ENCODE measurements around the gene PLEKHA6. TPM values are rescaled to one million over a fixed set of nuclear protein-coding genes. Genes with fewer than 3 reads are reported as not detected.

PLEKHA6 gene
- total and polyA plus RNA-seq, 12 donors, result 3.3 to 34.9 (median 18.1) TPM

DNA sequence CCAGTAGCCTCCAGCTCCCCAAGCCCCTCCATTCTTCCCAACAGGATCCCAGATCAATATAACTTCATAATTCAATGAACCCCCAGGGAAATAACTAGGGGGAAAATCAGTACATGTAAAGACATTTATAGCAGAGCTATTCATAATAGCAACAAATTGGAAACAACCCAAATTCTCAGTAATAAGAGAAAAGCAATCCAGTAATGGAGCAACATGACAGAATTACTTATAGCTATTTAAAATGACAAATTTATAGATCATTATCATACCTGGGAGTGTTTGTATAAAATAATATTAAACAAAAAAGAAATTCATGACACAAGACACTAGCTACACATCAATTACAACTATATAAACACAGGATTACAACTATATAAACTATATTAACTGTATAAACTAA lies 20.2 kb downstream of the PLEKHA6 start:
- no peak for ATAC-seq
- TF ChIP-seq, protein P1, sequence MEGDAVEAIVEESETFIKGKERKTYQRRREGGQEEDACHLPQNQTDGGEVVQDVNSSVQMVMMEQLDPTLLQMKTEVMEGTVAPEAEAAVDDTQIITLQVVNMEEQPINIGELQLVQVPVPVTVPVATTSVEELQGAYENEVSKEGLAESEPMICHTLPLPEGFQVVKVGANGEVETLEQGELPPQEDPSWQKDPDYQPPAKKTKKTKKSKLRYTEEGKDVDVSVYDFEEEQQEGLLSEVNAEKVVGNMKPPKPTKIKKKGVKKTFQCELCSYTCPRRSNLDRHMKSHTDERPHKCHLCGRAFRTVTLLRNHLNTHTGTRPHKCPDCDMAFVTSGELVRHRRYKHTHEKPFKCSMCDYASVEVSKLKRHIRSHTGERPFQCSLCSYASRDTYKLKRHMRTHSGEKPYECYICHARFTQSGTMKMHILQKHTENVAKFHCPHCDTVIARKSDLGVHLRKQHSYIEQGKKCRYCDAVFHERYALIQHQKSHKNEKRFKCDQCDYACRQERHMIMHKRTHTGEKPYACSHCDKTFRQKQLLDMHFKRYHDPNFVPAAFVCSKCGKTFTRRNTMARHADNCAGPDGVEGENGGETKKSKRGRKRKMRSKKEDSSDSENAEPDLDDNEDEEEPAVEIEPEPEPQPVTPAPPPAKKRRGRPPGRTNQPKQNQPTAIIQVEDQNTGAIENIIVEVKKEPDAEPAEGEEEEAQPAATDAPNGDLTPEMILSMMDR (IDR thresholded peaks at IDR 0.05), result no peak
- intact Hi-C loops (cut with DNase I), result no loop called here

DNA sequence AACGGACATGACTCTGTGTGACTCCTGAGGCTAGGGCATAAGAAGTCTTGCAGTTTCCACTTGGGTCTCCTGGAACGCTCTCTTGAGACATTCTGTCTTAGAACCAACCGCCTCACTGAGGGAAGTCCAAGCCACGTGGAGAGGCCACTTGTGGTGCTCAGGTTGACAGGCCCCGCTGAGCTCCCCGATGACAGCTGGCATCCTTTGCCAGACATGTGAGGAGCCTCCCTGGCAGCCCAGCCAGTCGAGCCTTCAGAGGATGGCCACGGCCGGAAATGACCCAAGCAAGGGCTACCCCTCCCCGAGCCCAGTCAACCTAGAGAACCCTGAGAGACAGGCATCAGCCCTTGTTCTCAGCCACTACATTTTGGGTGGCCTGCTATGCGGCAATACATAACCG lies 20.7 kb downstream of the PLEKHA6 start:
- Histone ChIP-seq H3K36me3 (no peaks in the 10 kb centered on the region), H3K4me1 (peaks cover 0 to 24% (median 0%) of the 10 kb centered on the region in 9 donors), H3K27ac (no peak overlapping the region), H3K4me3 (no peak overlapping the region), H3K9me3 (no peaks in the 10 kb centered on the region), H3K27me3 (no peaks in the 10 kb centered on the region)
- intact Hi-C loops (cut with DNase I), result no loop called here
- whole genome bisulfite sequencing, 2 donors, result 93 to 95% methylated on average over 12 of the region's 12 CpGs
- TF ChIP-seq, protein P1 (IDR thresholded peaks at IDR 0.05), result no peak
- ATAC-seq (peak in 1 of 8 donors; percentile 13), DNase-seq (no peak)

More for the DNA sequence above, 20.2 kb downstream of the PLEKHA6 start:
- H3K4me3 ChIP-seq, result no peak overlapping the region
- no peaks in the 10 kb centered on the region for H3K27me3 ChIP-seq
- no peaks in the 10 kb centered on the region for H3K36me3 ChIP-seq
- H3K9me3 ChIP-seq, result no peaks in the 10 kb centered on the region
- H3K27ac ChIP-seq, result no peak overlapping the region
- DNase-seq, result no peak
- H3K4me1 ChIP-seq, result peaks cover 0 to 24% (median 0%) of the 10 kb centered on the region in 9 donors

DNA sequence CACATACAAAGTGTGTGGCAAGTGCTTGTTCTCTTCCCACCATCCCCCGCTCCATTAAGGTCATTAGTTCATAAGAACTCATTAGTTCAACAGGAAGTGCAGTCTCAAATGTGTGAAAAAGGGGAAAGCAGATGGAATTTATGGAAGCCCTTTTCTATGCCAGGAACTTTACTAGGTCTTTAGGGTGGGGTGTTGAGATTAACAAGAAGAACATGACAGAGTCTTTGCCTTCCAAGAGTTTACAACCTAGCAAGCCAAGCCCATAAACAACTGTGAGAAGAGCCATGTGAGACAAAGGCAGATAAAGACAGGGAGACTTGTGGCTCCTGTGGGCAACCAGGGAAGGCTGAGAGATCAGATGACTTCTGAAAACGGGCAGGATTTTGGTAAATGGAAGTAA lies 21.4 kb downstream of the PLEKHA6 start:
- ATAC-seq (no peak), DNase-seq (no peak)
- H3K4me3 ChIP-seq, result no peak overlapping the region
- no peaks in the 10 kb centered on the region for H3K27me3 ChIP-seq
- no peak overlapping the region for H3K27ac ChIP-seq
- intact Hi-C loops (cut with DNase I), result no loop called here
- TF ChIP-seq, protein P1 (IDR thresholded peaks at IDR 0.05), result no peak
- peaks cover 0 to 24% (median 0%) of the 10 kb centered on the region in 9 donors for H3K4me1 ChIP-seq
- no peaks in the 10 kb centered on the region for H3K36me3 ChIP-seq
- 67 to 69% methylated on average over 2 of the region's 2 CpGs for WGBS, 2 donors
- no peaks in the 10 kb centered on the region for H3K9me3 ChIP-seq

DNA sequence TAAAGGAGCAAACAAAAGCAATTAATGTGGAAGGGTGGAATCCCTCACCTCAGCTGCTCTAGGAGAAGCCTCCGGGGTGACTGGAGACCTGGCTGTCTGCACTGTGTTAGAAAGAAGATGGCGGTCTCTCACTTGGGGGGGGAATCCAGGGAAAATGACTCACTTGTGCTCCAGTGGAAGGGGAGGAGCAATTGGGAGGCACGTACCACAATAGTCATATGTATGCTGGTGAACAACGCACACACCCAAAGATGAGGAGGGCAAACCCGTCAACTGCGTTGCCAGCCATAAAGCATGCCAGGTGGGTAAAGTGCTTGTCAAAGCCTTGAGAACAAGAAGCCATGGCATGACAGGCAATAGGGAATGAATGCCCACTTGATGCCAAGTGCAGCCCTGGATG lies 22.1 kb downstream of the PLEKHA6 start:
- WGBS, 2 donors, result 87 to 95% methylated on average over 6 of the region's 6 CpGs
- no peak overlapping the region for H3K27ac ChIP-seq
- no peaks in the 10 kb centered on the region for H3K27me3 ChIP-seq
- intact Hi-C loops (cut with DNase I), result no loop called here
- ATAC-seq (peak in 1 of 8 donors; percentile 26), DNase-seq (no peak)
- H3K4me3 ChIP-seq, result no peak overlapping the region
- H3K36me3 ChIP-seq, result no peaks in the 10 kb centered on the region
- TF ChIP-seq, protein P1 (IDR thresholded peaks at IDR 0.05), result no peak
- peaks cover 0 to 24% (median 0%) of the 10 kb centered on the region in 9 donors for H3K4me1 ChIP-seq
- H3K9me3 ChIP-seq, result no peaks in the 10 kb centered on the region

Data from heart right ventricle (tissue), 16 donors.